Tibial nerve (tissue), 4 donors: ENCODE results near the gene TMEM231. TPM values are rescaled to one million over a fixed set of nuclear protein-coding genes. Genes with fewer than 3 reads are reported as not detected.
"Not testable (repeated sequence)": the region's sequence is repeated elsewhere in the genome, so short reads cannot be mapped to it uniquely, and the experiment has no call there.

Source experiments
- DNase-seq, 2 donors: peaks; one replicate each; pipeline ENCODE4 v3.0.0-alpha.2; 2019; ENCODE audit warnings: low spot score in 2 of 2
- H3K27ac ChIP-seq, 4 donors: fragments of 200-600 bp; sonication (generic) in 3 of 4; one replicate each; pipeline ENCODE4 v1.5.1; 2017 to 2019; ENCODE audit warnings: mild to moderate bottlenecking in 1 of 4
- H3K27me3 ChIP-seq, 2 donors: fragments of 200-600 bp; sonication (generic) in 1 of 2; one replicate each; pipeline versions ENCODE4 v1.5.1 to v1.6.0; 2017 to 2019
- H3K36me3 ChIP-seq, 3 donors: fragments of 200-600 bp; sonication (generic); one replicate each; pipeline ENCODE4 v1.5.1; 2018 to 2019
- H3K4me1 ChIP-seq, 4 donors: fragments of 200-600 bp; sonication (generic) in 3 of 4; one replicate each; pipeline ENCODE4 v1.5.1; 2017 to 2019
- H3K4me3 ChIP-seq, 4 donors: fragments of 200-600 bp; sonication (generic) in 3 of 4; one replicate each; pipeline ENCODE4 v1.5.1; 2017 to 2019; ENCODE audit warnings: mild to moderate bottlenecking in 1 of 4, moderate library complexity in 1 of 4
- H3K9me3 ChIP-seq, 4 donors: fragments of 200-600 bp; sonication (generic) in 3 of 4; one replicate each; pipeline ENCODE4 v1.5.1; 2017 to 2019
- EP300 ChIP-seq, 2 donors: sonication (generic); formaldehyde crosslinking; IDR thresholded peaks; one replicate each; pipeline ENCODE4 v1.6.1; 2017; ENCODE audit warnings: antibody characterized with exemption in 2 of 2, mild to moderate bottlenecking in 1 of 2
- POLR2A ChIP-seq, 2 donors: fragments of 450-650 bp; IDR thresholded peaks; one replicate each; pipeline ENCODE4 v1.6.1; 2017; ENCODE audit warnings: antibody characterized with exemption in 2 of 2, mild to moderate bottlenecking in 2 of 2, moderate library complexity in 2 of 2
- WGBS, 2 donors: methylation state at CpG; one replicate each; pipeline ENCODE4 v1.1.5; 2018; 5-methylcytosine and 5-hydroxymethylcytosine counted together
- total RNA-seq, 4 donors: library from RNA; depleted of rRNA; stranded (reverse); fragments of >200 nt; gene quantifications; one replicate each; pipeline ENCODE4 v1.1.0, GENCODE V29; 2016
- TF ChIP-seq, protein P1 (sequence below), 5 experiments: fragments of 200-600 bp in 3 of 5; fragments of 450-650 bp in 2 of 5; sonication (generic) in 3 of 5; IDR thresholded peaks; one replicate each; pipeline ENCODE4 v1.5.1; 2016 to 2019; ENCODE audit warnings: antibody characterized with exemption in 5 of 5, mild to moderate bottlenecking in 3 of 5, moderate library complexity in 2 of 5

The TMEM231 gene
- total RNA-seq, 4 donors from 2014 or later, result 10.3 to 14.5 (median 12.1) TPM

DNA sequence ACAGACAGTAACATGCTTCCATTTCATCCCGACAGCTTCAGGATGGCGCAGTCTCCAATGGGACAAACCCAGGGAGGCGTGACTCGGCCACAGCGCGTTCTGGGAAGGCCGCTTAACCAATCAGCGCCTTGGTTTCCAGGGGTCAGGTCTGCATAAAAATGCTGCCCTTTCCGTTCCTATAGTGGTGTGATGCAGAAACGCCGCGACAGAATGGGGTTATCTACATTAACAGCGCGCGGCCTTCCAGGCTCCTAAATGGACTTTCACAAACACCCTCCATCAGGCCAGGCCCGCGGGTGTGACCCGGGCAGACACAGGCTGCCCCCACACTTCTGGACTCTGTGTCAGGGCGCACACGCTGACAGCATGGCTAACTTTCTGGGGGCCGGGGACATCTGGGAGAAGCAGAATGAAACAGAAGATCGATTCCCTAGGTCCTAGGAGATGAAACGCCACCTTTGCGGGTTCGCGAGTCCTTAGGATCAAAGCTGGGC lies 792 bp downstream of the TMEM231 start:
- H3K4me1 ChIP-seq, result peaks cover 0 to 24% (median 5%) of the 10 kb centered on the region in 4 donors
- TF ChIP-seq EP300 (IDR thresholded peaks at IDR 0.05), result peak in 1 of 2 donors; percentile 38
- TF ChIP-seq, protein P1, sequence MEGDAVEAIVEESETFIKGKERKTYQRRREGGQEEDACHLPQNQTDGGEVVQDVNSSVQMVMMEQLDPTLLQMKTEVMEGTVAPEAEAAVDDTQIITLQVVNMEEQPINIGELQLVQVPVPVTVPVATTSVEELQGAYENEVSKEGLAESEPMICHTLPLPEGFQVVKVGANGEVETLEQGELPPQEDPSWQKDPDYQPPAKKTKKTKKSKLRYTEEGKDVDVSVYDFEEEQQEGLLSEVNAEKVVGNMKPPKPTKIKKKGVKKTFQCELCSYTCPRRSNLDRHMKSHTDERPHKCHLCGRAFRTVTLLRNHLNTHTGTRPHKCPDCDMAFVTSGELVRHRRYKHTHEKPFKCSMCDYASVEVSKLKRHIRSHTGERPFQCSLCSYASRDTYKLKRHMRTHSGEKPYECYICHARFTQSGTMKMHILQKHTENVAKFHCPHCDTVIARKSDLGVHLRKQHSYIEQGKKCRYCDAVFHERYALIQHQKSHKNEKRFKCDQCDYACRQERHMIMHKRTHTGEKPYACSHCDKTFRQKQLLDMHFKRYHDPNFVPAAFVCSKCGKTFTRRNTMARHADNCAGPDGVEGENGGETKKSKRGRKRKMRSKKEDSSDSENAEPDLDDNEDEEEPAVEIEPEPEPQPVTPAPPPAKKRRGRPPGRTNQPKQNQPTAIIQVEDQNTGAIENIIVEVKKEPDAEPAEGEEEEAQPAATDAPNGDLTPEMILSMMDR (IDR thresholded peaks at IDR 0.05), result no peak
- peak in 1 of 2 donors; percentile 23 for TF ChIP-seq POLR2A (IDR thresholded peaks at IDR 0.05)
- peak overlapping the region; percentile 70 to 95 (median 86) for H3K4me3 ChIP-seq
- H3K27me3 ChIP-seq, result no peaks in the 10 kb centered on the region
- peak; percentile 26 to 63 for DNase-seq
- peak overlapping the region; percentile 70 to 93 (median 82) for H3K27ac ChIP-seq
- H3K36me3 ChIP-seq, result no peaks in the 10 kb centered on the region
- 1% methylated on average over 18 to 26 of the region's 26 CpGs for WGBS, 2 donors
- H3K9me3 ChIP-seq, result no peaks in the 10 kb centered on the region

DNA sequence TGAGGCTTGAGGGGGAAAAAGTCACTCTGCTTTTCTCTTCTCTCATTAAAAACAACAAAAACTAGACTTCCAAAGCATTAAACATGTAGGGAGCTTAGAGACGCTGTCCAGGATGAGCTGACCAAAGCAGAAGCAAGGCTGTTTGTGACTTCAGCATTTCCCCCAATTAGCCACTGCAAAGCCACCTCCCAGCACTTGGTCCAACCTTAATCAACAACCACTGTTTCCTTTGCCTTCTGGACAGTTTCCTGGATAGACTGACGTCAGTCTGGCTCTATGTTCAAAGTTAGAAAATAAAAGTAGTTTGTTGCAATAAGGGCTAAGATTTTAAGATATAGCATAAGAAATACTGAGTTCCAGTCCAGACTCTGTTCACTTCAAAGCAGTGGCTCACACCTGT lies 3.1 kb downstream of the TMEM231 start:
- WGBS, 2 donors, result 81 to 86% methylated on average over 2 of the region's 2 CpGs
- TF ChIP-seq, protein P1 (IDR thresholded peaks at IDR 0.05), result no peak
- TF ChIP-seq POLR2A (IDR thresholded peaks at IDR 0.05) (no peak), EP300 (IDR thresholded peaks at IDR 0.05) (no peak)
- peak overlapping the region in 1 of 4 donors; percentile 39 for H3K27ac ChIP-seq

DNA sequence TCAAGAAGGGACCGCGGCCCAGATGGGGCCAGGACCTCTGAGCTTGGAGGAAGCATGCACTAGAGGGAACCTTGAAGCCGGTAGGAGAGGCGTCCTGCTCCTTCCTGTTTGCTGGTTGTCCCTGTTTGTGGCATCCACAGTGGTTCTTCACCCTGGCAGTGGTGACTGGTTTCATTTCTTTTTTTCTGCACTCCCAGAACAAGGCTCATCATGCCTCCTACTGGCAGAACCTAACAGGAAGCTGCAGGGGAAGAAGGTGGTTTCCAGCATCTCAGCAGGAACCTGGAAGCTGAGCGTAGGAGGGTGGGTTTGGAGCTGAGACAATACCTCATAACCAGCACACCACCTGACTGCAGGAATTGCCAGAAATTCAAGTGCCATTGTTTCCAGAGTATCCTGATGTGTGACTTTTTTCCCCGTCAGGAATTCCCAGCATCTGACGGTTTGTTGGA lies 5.8 kb downstream of the TMEM231 start:
- no peaks in the 10 kb centered on the region for H3K9me3 ChIP-seq
- 67 to 78% methylated on average over 7 of the region's 7 CpGs for WGBS, 2 donors

More for the DNA sequence above, 3.1 kb downstream of the TMEM231 start:
- H3K27me3 ChIP-seq, result no peaks in the 10 kb centered on the region
- no peaks in the 10 kb centered on the region for H3K9me3 ChIP-seq
- no peak overlapping the region for H3K4me3 ChIP-seq
- DNase-seq, result no peak
- peaks cover 0 to 3% (median 0%) of the 10 kb centered on the region in 3 donors for H3K36me3 ChIP-seq
- peaks cover 0 to 16% (median 5%) of the 10 kb centered on the region in 4 donors for H3K4me1 ChIP-seq

DNA sequence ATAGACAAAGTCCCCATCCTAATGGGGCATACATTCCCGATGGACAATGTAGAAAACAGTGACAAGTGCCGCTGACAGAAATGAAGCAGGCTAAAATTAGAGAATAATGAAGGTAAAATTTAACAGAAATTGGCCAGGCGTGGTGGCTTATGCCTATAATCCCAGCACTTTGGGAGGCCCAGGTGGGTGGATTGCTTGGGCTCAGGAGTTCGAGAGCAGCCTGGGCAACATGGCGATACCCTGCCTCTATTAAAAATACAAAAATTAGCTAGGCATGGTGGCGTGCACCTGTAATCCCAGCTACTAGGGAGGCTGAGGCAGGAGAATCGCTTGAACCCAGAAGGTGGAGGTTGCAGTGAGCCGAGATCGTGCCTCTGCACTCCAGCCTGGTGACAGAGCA lies 7.6 kb downstream of the TMEM231 start:
- H3K36me3 ChIP-seq, result peaks cover 0 to 18% (median 0%) of the 10 kb centered on the region in 3 donors
- not testable (repeated sequence) for H3K4me3 ChIP-seq, H3K27me3 ChIP-seq, H3K9me3 ChIP-seq, H3K4me1 ChIP-seq, H3K27ac ChIP-seq, DNase-seq
- 91 to 95% methylated on average over 9 of the region's 9 CpGs for WGBS, 2 donors

More for the DNA sequence above, 5.8 kb downstream of the TMEM231 start:
- DNase-seq, result peak in 1 of 2 donors; percentile 30
- no peak overlapping the region for H3K4me3 ChIP-seq
- peak overlapping the region in 2 of 4 donors; percentile 18 to 69 for H3K27ac ChIP-seq
- peaks cover 0 to 8% (median 0%) of the 10 kb centered on the region in 4 donors for H3K4me1 ChIP-seq
- H3K36me3 ChIP-seq, result peaks cover 0 to 7% (median 0%) of the 10 kb centered on the region in 3 donors
- H3K27me3 ChIP-seq, result no peaks in the 10 kb centered on the region
- peak in 1 of 2 donors; percentile 43 for TF ChIP-seq EP300 (IDR thresholded peaks at IDR 0.05)
- no peak for TF ChIP-seq POLR2A (IDR thresholded peaks at IDR 0.05)
- TF ChIP-seq, protein P1 (IDR thresholded peaks at IDR 0.05), result peak in 3 of 5 experiments; percentile 14 to 38 (median 35)

DNA sequence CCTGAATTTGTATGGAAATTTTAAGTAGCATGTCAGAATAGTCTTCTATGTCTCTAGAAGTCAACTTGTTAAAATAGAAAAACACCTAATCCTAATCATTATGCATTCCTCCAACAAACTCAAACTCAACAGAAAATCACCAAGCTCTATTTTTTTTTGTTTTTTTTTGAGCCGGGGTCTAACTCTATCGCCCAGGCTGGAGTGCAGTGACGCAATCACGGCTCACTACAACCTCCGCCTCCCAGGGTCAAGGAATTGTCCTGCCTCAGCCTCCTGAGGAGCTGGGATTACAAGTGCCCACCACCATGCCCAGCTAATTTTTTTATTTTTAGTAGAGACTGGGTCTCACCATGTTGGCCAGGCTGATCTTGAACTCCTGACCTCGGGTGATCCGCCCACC lies 9.8 kb downstream of the TMEM231 start:
- 89 to 91% methylated on average over 7 of the region's 7 CpGs for WGBS, 2 donors
- H3K27ac ChIP-seq, result no peak overlapping the region
- no peak for DNase-seq
- H3K4me1 ChIP-seq, result no peaks in the 10 kb centered on the region
- TF ChIP-seq POLR2A (IDR thresholded peaks at IDR 0.05) (no peak), EP300 (IDR thresholded peaks at IDR 0.05) (no peak)
- TF ChIP-seq, protein P1 (IDR thresholded peaks at IDR 0.05), result no peak
- no peaks in the 10 kb centered on the region for H3K9me3 ChIP-seq
- H3K36me3 ChIP-seq, result peaks cover 0 to 37% (median 0%) of the 10 kb centered on the region in 3 donors
- no peaks in the 10 kb centered on the region for H3K27me3 ChIP-seq
- no peak overlapping the region for H3K4me3 ChIP-seq

DNA sequence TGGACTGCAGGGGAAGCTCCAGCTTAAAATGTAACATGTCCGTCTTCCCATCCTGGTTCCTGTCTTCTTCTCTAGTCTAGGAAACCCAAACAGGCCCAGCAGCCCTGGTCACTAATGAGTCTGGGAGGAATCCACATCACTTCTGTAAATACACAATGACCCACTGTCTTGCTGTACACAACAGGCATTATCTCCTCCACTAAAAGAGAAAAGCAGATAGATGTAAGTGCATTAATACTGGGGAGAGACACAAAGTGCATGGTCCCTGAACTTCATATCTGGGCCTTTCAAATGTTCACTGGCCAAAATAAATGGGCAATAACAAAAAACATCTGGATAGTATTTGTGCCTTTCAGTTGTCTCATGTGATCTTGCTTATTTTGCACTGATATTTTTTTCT lies 10.2 kb downstream of the TMEM231 start:
- DNase-seq, H3K4me3 ChIP-seq, H3K9me3 ChIP-seq, H3K27ac ChIP-seq, H3K27me3 ChIP-seq, H3K4me1 ChIP-seq: not testable (repeated sequence)
- 86% methylated on average over 1 of the region's 1 CpG; no CpG with 5 or more reads in 1 of the 2 donors for WGBS, 2 donors
- H3K36me3 ChIP-seq, result peaks cover 0 to 42% (median 0%) of the 10 kb centered on the region in 3 donors

DNA sequence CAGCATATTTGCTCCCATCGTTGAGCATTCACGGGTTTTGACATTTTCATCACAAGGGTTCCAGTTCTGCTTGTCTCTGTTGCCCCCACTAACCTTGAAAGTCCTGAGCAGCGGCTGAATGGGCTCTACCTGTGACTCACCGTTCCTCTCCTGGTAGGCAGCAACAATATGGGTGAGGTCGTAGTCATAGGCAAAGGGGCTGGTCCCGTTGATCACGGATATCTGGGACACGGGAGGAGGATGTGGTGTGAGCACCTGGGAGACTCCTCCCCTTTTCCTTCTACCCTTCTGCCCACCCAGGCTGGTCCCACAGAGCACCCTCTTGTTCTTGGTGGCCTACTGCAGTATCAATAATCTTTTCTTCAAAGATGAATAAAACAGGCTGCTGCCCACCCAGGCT lies 13.6 kb downstream of the TMEM231 start:
- H3K4me1 ChIP-seq, H3K9me3 ChIP-seq: not testable (repeated sequence)

More for the DNA sequence above, 13.6 kb downstream of the TMEM231 start:
- not testable (repeated sequence) for H3K27ac ChIP-seq, DNase-seq, H3K27me3 ChIP-seq, H3K4me3 ChIP-seq
- WGBS, 2 donors, result 82 to 89% methylated on average over 8 of the region's 8 CpGs
- H3K36me3 ChIP-seq, result peaks cover 0 to 50% (median 0%) of the 10 kb centered on the region in 3 donors
